Pons (tissue), 1 donor: ENCODE measurements around the gene FLNC.

Experiments
- DNase-seq: peaks from one replicate; pipeline ENCODE4 v3.0.0-alpha.2; 2016; ENCODE audit warnings: low spot score

FLNC gene

GRCh38 chr7:128832880-128833147 is 2.6 kb downstream of the FLNC start:
- DNase-seq, result no peak

- peak; percentile 87 for DNase-seq
Measured at GRCh38 chr7:128833148-128833945, 3.1 kb downstream of the FLNC start.

GRCh38 chr7:128833946-128834325 is 3.7 kb downstream of the FLNC start:
- no peak for DNase-seq

DNA sequence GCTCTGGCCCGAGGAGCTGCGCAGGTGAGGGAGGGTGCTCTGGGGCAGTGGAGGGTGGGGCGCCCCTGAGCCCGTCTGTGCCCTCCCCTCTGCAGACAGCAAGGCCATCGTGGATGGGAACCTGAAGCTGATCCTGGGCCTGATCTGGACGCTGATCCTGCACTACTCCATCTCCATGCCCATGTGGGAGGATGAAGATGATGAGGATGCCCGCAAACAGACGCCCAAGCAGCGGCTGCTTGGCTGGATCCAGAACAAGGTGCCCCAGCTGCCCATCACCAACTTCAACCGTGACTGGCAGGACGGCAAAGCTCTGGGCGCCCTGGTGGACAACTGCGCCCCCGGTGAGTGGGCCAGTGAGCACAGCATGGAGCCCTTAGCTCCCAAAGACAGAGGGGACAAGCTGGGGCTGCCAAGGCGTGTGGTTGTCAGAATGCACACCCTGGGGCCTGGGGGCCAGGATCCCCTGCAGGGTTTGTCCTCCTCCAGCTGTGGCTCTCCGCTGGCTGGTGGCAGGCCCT is 5.1 kb downstream of the FLNC start:
- no peak for DNase-seq

GRCh38 chr7:128835790-128836641 is 5.8 kb downstream of the FLNC start:
- peak; percentile 50 for DNase-seq

DNA sequence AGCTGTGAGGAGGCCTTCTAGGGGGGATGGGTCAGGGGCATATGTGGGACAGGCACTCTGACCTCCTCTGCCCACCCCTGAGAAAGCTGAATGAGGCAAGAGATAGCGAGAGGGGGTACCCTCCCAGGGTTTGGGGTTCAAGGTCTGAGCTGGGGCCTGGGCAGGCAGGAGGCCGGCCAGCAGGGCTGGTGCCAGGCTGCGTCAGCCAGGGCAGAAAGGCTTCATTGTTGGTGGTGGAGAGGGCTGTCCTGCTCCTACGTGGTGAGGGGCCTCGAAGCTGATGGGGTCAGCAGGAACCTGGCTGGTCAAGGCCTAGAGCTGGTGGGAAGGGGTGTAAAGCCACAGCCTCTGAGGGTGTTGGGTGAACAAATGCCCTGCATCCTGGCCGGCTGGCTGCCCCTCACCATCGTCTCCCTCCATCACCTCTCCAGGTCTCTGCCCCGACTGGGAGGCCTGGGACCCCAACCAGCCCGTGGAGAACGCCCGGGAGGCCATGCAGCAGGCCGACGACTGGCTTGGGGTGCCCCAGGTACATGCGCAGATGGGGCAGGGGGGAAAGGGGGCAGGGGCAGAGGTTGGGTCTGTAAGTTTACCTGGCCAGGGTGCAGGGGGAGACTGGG is 6.6 kb downstream of the FLNC start:
- peak; percentile 78 for DNase-seq

GRCh38 chr7:128837521-128837921 is 7.3 kb downstream of the FLNC start:
- DNase-seq, result no peak

DNA sequence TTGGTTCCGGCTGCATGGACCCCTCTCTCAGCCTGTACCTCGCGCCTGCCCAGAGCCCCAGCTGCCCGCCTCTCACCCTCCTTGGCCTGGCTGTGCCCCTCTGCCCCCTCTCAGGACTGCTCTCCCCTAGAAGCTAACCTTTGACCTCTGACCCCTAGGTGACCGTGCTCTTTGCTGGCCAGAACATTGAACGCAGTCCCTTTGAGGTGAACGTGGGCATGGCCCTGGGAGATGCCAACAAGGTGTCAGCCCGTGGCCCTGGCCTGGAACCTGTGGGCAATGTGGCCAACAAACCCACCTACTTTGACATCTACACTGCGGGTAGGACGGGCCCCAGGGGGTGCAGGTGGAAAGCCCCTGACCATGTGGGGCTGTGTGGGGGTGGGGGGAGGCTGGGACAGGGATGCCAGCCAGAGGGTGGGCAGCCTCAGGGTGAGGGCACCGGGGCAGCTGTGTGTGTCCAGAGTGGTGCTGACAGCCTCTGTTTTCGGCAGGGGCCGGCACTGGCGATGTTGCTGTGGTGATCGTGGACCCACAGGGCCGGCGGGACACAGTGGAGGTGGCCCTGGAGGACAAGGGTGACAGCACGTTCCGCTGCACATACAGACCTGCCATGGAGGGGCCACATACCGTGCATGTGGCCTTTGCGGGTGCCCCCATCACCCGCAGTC is 8.0 kb downstream of the FLNC start:
- no peak for DNase-seq

DNA sequence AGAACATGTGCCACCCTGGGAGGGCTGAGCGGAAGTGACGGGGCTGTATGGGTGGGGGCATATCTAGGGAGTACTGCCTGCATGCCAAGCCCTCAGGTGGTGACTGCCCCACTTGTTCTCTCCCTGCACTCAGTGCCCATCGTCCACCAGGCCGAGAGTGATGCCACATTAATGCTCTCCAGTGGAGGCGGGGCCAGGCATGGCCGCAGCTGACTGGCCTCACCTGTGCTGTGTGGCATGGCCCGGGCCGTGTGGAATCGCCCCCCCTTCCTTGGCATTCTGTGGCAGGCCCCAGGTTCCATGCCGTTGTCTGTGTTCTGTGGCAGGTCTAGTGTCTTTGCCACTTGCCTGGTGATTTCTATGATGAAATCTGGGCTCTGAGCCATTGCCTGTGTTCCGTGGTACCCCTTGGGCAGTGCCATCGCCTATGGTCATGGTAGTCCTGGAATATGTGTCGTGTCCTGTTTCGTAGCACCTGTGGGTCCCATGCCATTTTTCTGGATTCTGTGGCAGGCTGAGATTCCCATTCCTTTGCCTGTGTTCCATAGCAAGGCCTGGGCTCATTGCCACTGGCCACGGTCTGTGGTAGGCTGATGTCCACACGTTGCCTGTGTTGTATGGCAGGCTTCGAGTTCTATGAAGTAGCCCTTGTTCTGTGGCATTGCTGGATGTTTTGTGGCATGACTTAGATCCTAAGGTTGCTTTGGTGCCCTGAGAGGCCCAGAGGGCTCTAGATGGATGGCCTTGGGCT is 8.9 kb downstream of the FLNC start:
- DNase-seq, result peak; percentile 46

- DNase-seq, result no peak
Measured at GRCh38 chr7:128839751-128840177, 9.6 kb downstream of the FLNC start.

GRCh38 chr7:128840326-128841170 is 10.3 kb downstream of the FLNC start:
- no peak for DNase-seq

GRCh38 chr7:128841171-128841690 is 11.0 kb downstream of the FLNC start:
- DNase-seq, result no peak

- no peak for DNase-seq
Measured at GRCh38 chr7:128841921-128842673, 11.9 kb downstream of the FLNC start.

DNA sequence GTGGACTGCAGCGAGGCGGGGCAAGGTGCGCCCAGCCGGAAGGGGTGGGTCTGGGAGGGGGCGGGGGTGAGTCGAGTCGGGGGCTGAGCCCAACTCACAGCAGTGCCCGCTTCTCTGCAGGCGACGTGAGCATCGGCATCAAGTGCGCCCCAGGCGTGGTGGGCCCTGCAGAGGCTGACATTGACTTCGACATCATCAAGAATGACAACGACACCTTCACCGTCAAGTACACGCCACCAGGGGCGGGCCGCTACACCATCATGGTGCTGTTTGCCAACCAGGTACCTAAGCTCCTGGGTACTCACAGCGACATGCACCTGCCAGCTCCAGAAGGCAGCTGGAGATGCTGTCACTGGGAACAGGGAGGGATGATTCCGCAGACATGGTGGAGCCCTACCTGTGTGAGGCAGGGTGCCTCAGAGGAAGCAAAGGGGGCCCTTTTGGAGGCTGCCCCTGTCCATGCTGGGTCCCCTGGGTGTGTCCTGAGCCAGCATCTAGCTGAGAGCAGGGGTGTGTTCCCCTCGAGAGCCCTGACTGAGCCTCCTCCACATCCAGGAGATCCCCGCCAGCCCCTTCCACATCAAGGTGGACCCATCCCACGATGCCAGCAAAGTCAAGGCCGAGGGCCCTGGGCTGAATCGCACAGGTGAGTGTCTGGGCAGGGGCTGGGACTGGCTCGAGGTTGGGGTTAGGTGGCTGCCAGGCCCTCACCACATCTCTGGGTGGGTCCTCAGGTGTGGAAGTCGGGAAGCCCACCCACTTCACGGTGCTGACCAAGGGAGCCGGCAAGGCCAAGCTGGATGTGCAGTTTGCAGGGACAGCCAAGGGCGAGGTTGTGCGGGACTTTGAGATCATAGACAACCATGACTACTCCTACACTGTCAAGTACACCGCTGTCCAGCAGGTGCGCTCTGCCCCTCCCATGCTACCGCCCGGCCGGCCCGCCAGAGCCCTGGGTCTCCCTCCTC is 12.8 kb downstream of the FLNC start:
- no peak for DNase-seq

DNA sequence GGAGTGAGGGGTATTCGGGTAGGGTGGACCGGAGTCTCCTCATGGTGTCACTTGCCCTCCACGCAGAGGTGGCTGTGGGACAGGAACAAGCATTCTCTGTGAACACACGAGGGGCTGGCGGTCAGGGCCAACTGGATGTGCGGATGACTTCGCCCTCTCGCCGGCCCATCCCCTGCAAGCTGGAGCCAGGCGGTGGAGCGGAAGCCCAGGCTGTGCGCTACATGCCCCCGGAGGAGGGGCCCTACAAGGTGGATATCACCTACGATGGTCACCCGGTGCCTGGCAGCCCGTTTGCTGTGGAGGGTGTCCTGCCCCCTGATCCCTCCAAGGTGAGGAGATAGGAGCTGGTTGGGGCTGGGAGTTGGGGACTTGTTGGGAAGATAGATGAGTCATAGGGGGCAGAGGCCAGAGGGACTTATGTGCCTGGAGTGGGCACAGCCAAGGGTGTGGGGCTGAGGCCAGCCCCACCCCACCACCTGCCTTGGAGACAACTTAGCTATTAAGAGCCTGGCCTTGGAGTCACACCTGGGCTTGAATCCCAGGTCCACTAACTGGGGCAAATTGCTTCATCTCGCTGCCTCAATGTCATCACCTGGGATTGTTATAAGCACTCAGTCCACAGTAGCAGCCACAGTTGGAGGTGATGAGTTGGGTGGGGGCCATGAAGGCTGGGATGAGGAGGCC is 13.9 kb downstream of the FLNC start:
- DNase-seq, result no peak

GRCh38 chr7:128844777-128845311 is 14.6 kb downstream of the FLNC start:
- no peak for DNase-seq

DNA sequence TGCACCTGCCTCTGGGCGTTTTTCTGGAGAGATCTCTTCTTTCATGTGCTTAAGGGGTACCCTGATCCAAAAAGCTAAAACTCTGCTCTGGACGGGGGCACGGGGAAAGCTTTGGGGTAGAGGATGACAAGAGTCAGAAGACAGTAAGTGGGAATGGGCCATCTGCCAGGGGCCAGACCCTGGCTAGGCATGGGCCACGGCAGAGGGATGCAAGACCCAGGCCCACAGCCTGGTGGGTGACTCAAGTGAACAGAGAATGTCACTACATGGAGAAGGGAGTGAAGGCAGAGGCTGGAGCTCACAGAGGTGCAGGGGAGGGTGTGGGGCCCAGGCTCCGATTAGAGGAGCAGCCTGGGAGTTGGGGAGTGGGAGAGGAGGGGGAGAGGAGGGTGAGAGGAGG is 15.3 kb downstream of the FLNC start:
- no peak for DNase-seq
